ENCODE results near the gene ADAM19.

- TF ChIP-seq, protein P1, sequence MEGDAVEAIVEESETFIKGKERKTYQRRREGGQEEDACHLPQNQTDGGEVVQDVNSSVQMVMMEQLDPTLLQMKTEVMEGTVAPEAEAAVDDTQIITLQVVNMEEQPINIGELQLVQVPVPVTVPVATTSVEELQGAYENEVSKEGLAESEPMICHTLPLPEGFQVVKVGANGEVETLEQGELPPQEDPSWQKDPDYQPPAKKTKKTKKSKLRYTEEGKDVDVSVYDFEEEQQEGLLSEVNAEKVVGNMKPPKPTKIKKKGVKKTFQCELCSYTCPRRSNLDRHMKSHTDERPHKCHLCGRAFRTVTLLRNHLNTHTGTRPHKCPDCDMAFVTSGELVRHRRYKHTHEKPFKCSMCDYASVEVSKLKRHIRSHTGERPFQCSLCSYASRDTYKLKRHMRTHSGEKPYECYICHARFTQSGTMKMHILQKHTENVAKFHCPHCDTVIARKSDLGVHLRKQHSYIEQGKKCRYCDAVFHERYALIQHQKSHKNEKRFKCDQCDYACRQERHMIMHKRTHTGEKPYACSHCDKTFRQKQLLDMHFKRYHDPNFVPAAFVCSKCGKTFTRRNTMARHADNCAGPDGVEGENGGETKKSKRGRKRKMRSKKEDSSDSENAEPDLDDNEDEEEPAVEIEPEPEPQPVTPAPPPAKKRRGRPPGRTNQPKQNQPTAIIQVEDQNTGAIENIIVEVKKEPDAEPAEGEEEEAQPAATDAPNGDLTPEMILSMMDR (conservative IDR thresholded peaks at IDR 0.05; ENCODE audit: low read length) = no peak
- TF ChIP-seq EZH2phosphoT487 (IDR thresholded peaks at IDR 0.05; ENCODE audit: borderline replicate concordance) = no peak
Measured at GRCh38 chr5:157516626-157517325, 58.8 kb downstream of the ADAM19 start.

All from Loucy (cell line).